ENCODE measurements around the gene RNU6-8.

RNU6-8 gene

DNA sequence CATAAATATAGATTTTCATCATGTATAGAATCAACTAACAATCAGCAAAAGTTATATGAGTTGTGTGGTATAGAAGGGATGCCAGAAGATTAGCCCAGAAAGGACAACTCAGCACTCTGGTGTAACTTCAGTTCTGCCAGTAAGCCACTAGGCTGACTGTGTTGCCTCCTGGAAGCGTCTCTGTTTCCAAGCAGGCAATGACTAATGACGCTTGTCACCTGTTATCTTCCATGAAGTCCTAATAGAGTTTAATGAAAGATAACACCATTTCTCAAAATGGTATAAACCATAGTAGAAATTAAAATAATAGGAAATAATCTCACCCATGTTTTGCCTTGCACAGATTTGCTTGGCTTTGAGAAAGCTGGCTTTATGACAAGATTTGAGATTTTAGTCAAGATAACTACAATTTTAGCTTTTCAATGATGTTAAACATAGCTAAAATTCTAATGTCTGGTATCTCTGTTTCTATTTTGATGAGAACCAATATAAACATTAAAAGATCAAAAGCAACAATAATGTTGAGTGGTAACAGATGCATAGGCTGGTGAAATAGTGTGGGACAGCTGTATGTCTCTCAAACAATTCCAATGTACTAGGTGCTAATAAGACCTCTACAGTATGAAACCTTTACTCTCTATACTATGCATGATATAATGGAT, 10.2 kb downstream of the RNU6-8 start:
- no peak for DNase-seq (ENCODE audit: low read depth, low spot score)
- in situ Hi-C loops (cut with HindIII; ENCODE audit: low sequenced_read_pairs) = no loop called here
- TF ChIP-seq, protein P1, sequence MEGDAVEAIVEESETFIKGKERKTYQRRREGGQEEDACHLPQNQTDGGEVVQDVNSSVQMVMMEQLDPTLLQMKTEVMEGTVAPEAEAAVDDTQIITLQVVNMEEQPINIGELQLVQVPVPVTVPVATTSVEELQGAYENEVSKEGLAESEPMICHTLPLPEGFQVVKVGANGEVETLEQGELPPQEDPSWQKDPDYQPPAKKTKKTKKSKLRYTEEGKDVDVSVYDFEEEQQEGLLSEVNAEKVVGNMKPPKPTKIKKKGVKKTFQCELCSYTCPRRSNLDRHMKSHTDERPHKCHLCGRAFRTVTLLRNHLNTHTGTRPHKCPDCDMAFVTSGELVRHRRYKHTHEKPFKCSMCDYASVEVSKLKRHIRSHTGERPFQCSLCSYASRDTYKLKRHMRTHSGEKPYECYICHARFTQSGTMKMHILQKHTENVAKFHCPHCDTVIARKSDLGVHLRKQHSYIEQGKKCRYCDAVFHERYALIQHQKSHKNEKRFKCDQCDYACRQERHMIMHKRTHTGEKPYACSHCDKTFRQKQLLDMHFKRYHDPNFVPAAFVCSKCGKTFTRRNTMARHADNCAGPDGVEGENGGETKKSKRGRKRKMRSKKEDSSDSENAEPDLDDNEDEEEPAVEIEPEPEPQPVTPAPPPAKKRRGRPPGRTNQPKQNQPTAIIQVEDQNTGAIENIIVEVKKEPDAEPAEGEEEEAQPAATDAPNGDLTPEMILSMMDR (IDR thresholded peaks at IDR 0.05; ENCODE audit: low read depth, low read length) = no peak
- H3K4me3 ChIP-seq (ENCODE audit: low read depth, low read length) = no peak overlapping the region

DNA sequence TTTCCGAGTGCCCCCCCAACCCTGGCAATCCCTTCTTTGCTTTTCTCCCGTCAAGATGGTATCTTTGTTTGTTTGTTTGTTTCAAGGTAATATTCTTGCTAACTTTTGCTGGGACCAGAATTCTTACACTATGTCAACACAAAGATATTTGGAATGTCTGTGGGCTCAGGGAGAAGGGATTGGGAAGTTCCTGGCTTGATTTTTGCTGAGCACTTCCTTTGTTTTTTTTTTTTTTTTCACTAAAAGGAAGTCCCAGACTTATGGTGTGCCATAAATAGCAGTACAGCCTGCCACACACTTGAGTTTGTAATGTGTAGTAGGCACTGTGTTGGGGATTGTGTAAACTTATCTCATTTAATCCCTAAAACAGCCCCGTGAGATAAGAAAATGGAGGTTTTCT, 12.4 kb downstream of the RNU6-8 start:
- H3K4me3 ChIP-seq (ENCODE audit: low read depth, low read length) = no peak overlapping the region
- TF ChIP-seq, protein P1 (IDR thresholded peaks at IDR 0.05; ENCODE audit: low read depth, low read length) = no peak
- DNase-seq (ENCODE audit: low read depth, low spot score) = no peak
- in situ Hi-C loops (cut with HindIII; ENCODE audit: low sequenced_read_pairs) = no loop called here

GRCh38 chr14:32189811-32190210, 13.3 kb downstream of the RNU6-8 start:
- no peak for DNase-seq (ENCODE audit: low read depth, low spot score)
- TF ChIP-seq, protein P1 (IDR thresholded peaks at IDR 0.05; ENCODE audit: low read depth, low read length) = no peak
- no peak overlapping the region for H3K4me3 ChIP-seq (ENCODE audit: low read depth, low read length)
- in situ Hi-C loops (cut with HindIII; ENCODE audit: low sequenced_read_pairs) = no loop called here

DNA sequence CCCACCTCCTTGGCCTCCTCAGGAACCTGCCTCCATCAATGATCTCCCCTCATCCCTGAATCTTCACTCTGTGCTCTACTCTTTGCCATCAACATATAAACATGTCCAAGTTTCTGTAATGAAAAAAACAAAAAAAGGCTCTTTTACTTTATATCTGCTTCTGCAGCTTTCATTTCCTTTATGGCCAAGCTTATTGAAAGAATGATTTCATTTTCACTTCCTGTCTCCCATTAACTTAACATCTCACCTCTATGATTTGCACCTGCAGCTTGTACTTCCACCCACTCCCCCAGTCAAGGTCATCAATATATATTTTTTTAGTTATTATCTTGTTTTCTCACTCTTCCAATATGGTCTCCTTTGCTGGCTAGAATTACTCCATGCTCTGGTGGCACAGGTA, 16.8 kb downstream of the RNU6-8 start:
- TF ChIP-seq, protein P1 (IDR thresholded peaks at IDR 0.05; ENCODE audit: low read depth, low read length) = no peak
- in situ Hi-C loops (cut with HindIII; ENCODE audit: low sequenced_read_pairs) = no loop called here
- DNase-seq (ENCODE audit: low read depth, low spot score) = no peak
- H3K4me3 ChIP-seq (ENCODE audit: low read depth, low read length) = no peak overlapping the region

- no peak overlapping the region for H3K4me3 ChIP-seq (ENCODE audit: low read depth, low read length)
- DNase-seq (ENCODE audit: low read depth, low spot score) = no peak
- TF ChIP-seq, protein P1 (IDR thresholded peaks at IDR 0.05; ENCODE audit: low read depth, low read length) = no peak
- in situ Hi-C loops (cut with HindIII; ENCODE audit: low sequenced_read_pairs) = no loop called here
These were observed 18.0 kb downstream of the RNU6-8 start for GRCh38 chr14:32185097-32185496.

DNA sequence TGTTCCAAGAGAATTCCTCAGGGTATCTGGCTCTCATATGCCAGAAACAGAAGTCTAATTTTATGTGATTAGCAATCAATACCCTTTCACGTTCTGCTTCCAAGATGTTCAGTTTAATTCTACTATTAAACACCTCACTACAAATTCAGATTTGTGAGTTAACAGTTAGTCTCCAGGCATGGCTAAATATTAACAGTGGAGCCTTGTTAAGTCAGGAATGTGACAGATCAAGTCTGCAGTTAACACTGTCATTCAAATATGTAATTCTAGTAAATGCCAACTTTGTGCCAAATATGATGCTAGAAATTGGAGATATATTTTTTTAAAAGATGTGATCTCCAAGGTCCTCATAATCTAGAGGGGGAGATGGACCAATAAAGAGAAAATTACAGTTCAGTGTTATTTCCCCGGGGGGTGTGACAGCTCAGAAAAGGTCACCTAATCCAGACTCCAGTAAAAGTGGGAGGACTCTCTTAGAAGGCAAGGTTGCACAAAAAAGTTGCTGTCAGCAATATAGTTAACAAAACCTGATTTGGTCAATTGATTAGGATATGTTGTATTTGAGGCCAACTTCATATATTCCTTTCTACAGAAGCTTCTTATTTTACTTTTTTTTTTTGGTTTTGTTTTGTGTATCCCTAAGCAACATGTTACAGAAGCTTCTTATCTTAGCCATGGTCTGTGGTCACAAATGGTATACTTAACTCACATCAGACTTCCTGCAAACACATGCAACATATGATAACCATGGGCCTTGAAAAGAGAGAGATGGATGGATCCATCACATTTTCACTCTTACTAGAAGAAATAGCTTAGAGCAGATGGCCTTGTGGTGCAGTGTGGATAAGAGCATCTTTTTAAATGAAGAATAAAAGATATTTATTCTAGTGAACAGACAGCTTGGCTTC, 19.7 kb downstream of the RNU6-8 start:
- TF ChIP-seq, protein P1 (IDR thresholded peaks at IDR 0.05; ENCODE audit: low read depth, low read length) = no peak
- H3K4me3 ChIP-seq (ENCODE audit: low read depth, low read length) = no peak overlapping the region
- in situ Hi-C loops (cut with HindIII; ENCODE audit: low sequenced_read_pairs) = no loop called here
- no peak for DNase-seq (ENCODE audit: low read depth, low spot score)
